HepG2 (cell line): Measurements from ENCODE around the gene LRIG1. TPM values are rescaled to one million over a fixed set of nuclear protein-coding genes. Genes with fewer than 3 reads are reported as not detected.

Source experiments
- ATAC-seq: fragments of 200-7000 bp; cut with Tn5 transposase; 3 replicates; pipeline ENCODE4 v1.9.1; 2020; ENCODE audit warnings: mild to moderate bottlenecking, moderate library complexity
- BruUV-seq: library from RNA; stranded (reverse); fragments of 400-500 nt; replicated peaks from 2 replicates; lab custom pipeline; 2021; lab: Mats Ljungman, UMichigan
- CTCF ChIA-PET: fragments of 300-600 bp; formaldehyde crosslinking; extraction: SDS; loops from one replicate; lab custom pipeline; 2021; ENCODE audit warnings: low total read pairs, inconsistent platforms, low intra/inter-chr PET ratio; lab: Yijun Ruan, JAX
- POLR2A ChIA-PET: fragments of 350-600 bp; sonication (Branson Sonifier 250); formaldehyde crosslinking; loops from one replicate; lab custom pipeline; 2020; ENCODE audit warnings: antibody characterized with exemption, inconsistent platforms; lab: Yijun Ruan, JAX
- DNase-seq: peaks from one replicate; pipeline ENCODE4 v3.0.0-alpha.2; 2015; ENCODE audit warnings: low spot score
- FAIRE-seq: peaks from 3 replicates; lab custom pipeline; 2011; peaks lifted over from hg19 to GRCh38; lab: Jason Lieb, UNC
- H2AFZ ChIP-seq: one replicate; pipeline ENCODE4 v1.6.1; 2011; ENCODE audit warnings: low read length, inconsistent platforms
- H3K27ac ChIP-seq: fragments of 300-600 bp; 3 replicates; pipeline ENCODE4 v1.8.0; 2011; ENCODE audit warnings: mixed run types, mild to moderate bottlenecking, mixed read lengths, low read length, inconsistent platforms; ENCODE audit not compliant: insufficient read depth; ENCODE audit errors: extremely low read length
- H3K27me3 ChIP-seq, 2 experiments: fragments of 200-600 bp in 1 of 2; 2 replicates in 1 of 2; 3 replicates in 1 of 2; pipeline versions ENCODE4 v1.6.0 to v1.8.0; 2011; ENCODE audit warnings: low read length in 2 of 2, mild to moderate bottlenecking in 2 of 2, moderate library complexity in 2 of 2, inconsistent platforms in 1 of 2; ENCODE audit not compliant: insufficient read depth in 2 of 2, control insufficient read depth in 1 of 2
- H3K36me3 ChIP-seq, 2 experiments: fragments of 200-600 bp in 1 of 2; replicated peaks in 1 of 2; 2 replicates in 1 of 2; 3 replicates in 1 of 2; pipeline versions ENCODE4 v1.5.1 to v1.8.0; 2011; ENCODE audit warnings: low read length in 2 of 2, inconsistent platforms in 1 of 2; ENCODE audit not compliant: insufficient read depth in 2 of 2, control insufficient read depth in 1 of 2
- H3K4me1 ChIP-seq: 2 replicates; pipeline ENCODE4 v1.5.1; 2012; ENCODE audit warnings: low read length, inconsistent platforms; ENCODE audit not compliant: insufficient read depth
- H3K4me2 ChIP-seq: 2 replicates; pipeline ENCODE4 v1.6.0; 2011; ENCODE audit warnings: low read depth, low read length, inconsistent platforms
- H3K4me3 ChIP-seq, 3 experiments: fragments of 200-600 bp in 1 of 3; sonication (generic), shearing (Covaris generic) in 1 of 3; replicated peaks in 1 of 3; 2 replicates each; pipeline ENCODE4 v1.5.1; 2011 to 2016; ENCODE audit warnings: low read length in 3 of 3, inconsistent platforms in 2 of 3, low read depth in 2 of 3, mild to moderate bottlenecking in 2 of 3, control low read depth in 1 of 3, mixed read lengths in 1 of 3; ENCODE audit not compliant: insufficient read depth in 1 of 3
- H3K79me2 ChIP-seq: one replicate; pipeline ENCODE4 v1.6.1; 2011; ENCODE audit warnings: low read length, inconsistent platforms; ENCODE audit not compliant: insufficient read depth
- H3K9ac ChIP-seq: 2 replicates; pipeline ENCODE4 v1.6.0; 2011; ENCODE audit warnings: mild to moderate bottlenecking, low read depth, low read length, inconsistent platforms; ENCODE audit not compliant: insufficient read depth
- H3K9me3 ChIP-seq: 2 replicates; pipeline ENCODE4 v1.5.1; 2012; ENCODE audit warnings: mild to moderate bottlenecking, low read length
- H4K20me1 ChIP-seq: 2 replicates; pipeline ENCODE4 v1.6.0; 2011; ENCODE audit warnings: inconsistent platforms, mild to moderate bottlenecking, low read length, moderate library complexity; ENCODE audit not compliant: insufficient read depth
- ATF7-NPFF ChIP-seq: sonication (generic); formaldehyde crosslinking; IDR thresholded peaks from 2 replicates; pipeline ENCODE4 v1.8.1; 2023; ENCODE audit warnings: mild to moderate bottlenecking, low read depth, missing genetic modification reagents, moderate library complexity
- CAMTA2 ChIP-seq: sonication (generic); formaldehyde crosslinking; IDR thresholded peaks from 2 replicates; pipeline ENCODE4 v1.4.0; 2020; ENCODE audit warnings: mild to moderate bottlenecking, missing genetic modification reagents, borderline replicate concordance
- CREB3 ChIP-seq: sonication (generic); formaldehyde crosslinking; IDR thresholded peaks from 2 replicates; pipeline ENCODE4 v1.5.0; 2020; ENCODE audit warnings: missing genetic modification reagents
- GMEB2 ChIP-seq: IDR thresholded peaks from 2 replicates; pipeline ENCODE4 v1.6.1; 2016; ENCODE audit warnings: missing biosample characterization, missing genetic modification reagents, low read depth
- KLF13 ChIP-seq: sonication (generic); formaldehyde crosslinking; IDR thresholded peaks from 2 replicates; pipeline ENCODE4 v1.4.0; 2020; ENCODE audit warnings: mild to moderate bottlenecking, missing genetic modification reagents
- MAX ChIP-seq: IDR thresholded peaks from 2 replicates; pipeline ENCODE4 v1.6.1; 2012; ENCODE audit warnings: inconsistent platforms
- MIER3 ChIP-seq: IDR thresholded peaks from 2 replicates; pipeline ENCODE4 v1.6.1; 2016; ENCODE audit warnings: missing compliant biosample characterization, borderline replicate concordance
- PTBP1 ChIP-seq: fragments of 200-400 bp; formaldehyde crosslinking; IDR thresholded peaks from 2 replicates; pipeline ENCODE4 v1.6.1; 2018; ENCODE audit warnings: low read length, low read depth; ENCODE audit not compliant: poor library complexity, severe bottlenecking
- ZNF264 ChIP-seq: sonication (generic); formaldehyde crosslinking; IDR thresholded peaks from 2 replicates; pipeline ENCODE4 v1.4.0; 2020; ENCODE audit warnings: missing genetic modification reagents
- ZNF34 ChIP-seq: sonication (generic); formaldehyde crosslinking; IDR thresholded peaks from 2 replicates; pipeline ENCODE4 v1.4.0; 2020; ENCODE audit warnings: mild to moderate bottlenecking, missing genetic modification reagents, borderline replicate concordance
- ZNF713 ChIP-seq: sonication (generic); formaldehyde crosslinking; IDR thresholded peaks from 2 replicates; pipeline ENCODE4 v1.4.0; 2020; ENCODE audit warnings: mild to moderate bottlenecking, missing genetic modification reagents
- WGBS: methylation state at CpG from one replicate; pipeline ENCODE4 v1.1.6; 2017; ENCODE audit warnings: low lambda C conversion rate; 5-methylcytosine and 5-hydroxymethylcytosine counted together
- in situ Hi-C: cut with HindIII; loops from 2 replicates; pipeline ENCODE4 v1.10.0; 2017; ENCODE audit warnings: low pct_unique_long_range_greater_than_20kb; ENCODE audit not compliant: extremely low pct_ligation_motif_present
- intact Hi-C: fragments of 100-400 bp; cut with micrococcal nuclease; formaldehyde crosslinking; loops from one replicate; pipeline ENCODE4 v1.10.0; 2022; ENCODE audit not compliant: unreplicated experiment
- polyA plus RNA-seq, 8 experiments: library from polyadenylated mRNA; depleted of rRNA in 3 of 8; stranded (reverse) in 7 of 8; unstranded in 1 of 8; fragments of >200 nt; fragmentation: Illumina TruSeq in 4 of 8; extraction: Trizol in 4 of 8; gene quantifications; 2 replicates each; pipeline versions ENCODE4 v1.2.1 to v1.2.3, GENCODE V29; 2011 to 2016; ENCODE audit warnings: low read depth in 4 of 8, missing spikeins in 1 of 8, mixed read lengths in 1 of 8; ENCODE audit not compliant: insufficient read depth in 1 of 8
- total RNA-seq, 5 experiments: library from RNA; depleted of rRNA; stranded (reverse); fragments of >200 nt; fragmentation: Illumina TruSeq; extraction: Trizol; gene quantifications; 2 replicates each; pipeline ENCODE4 v1.2.3, GENCODE V29; 2016; ENCODE audit warnings: low read depth in 1 of 5

LRIG1 gene
- total and polyA plus RNA-seq, 2 of the 13 experiments (the other 11 are each of a cell fraction or from before 2014, with no cell fraction given): 17.8 to 24.8 TPM

GRCh38 chr3:66394753-66395249 is 106.0 kb downstream of the LRIG1 start:
- FAIRE-seq: no peak
- H3K9me3 ChIP-seq: no peaks in the 10 kb centered on the region
- no peak overlapping the region for H2AFZ ChIP-seq
- no peaks in the 10 kb centered on the region for H3K27me3 ChIP-seq
- 93% methylated on average over 8 of the region's 8 CpGs for WGBS
- peaks cover 25 to 67% of the 10 kb centered on the region in 2 experiments for H3K36me3 ChIP-seq
- H3K4me3 ChIP-seq: no peak overlapping the region
- no peaks in the 10 kb centered on the region for H3K4me1 ChIP-seq
- POLR2A ChIA-PET: no interaction called here
- no peak overlapping the region for H3K4me2 ChIP-seq
- no TSS peak for BruUV-seq
- no peak for ATAC-seq
- H3K9ac ChIP-seq: no peak overlapping the region
- no peaks in the 10 kb centered on the region for H3K79me2 ChIP-seq
- no peak overlapping the region for H3K27ac ChIP-seq
- in situ Hi-C loops (no loop called here), intact Hi-C loops (no loop called here)
- TF ChIP-seq PTBP1 (no peak), ZNF264 (no peak)
- CTCF ChIA-PET: no interaction called here
- no peak for DNase-seq
- no peaks in the 10 kb centered on the region for H4K20me1 ChIP-seq

- POLR2A ChIA-PET: no interaction called here
- Histone ChIP-seq H3K27me3 (no peaks in the 10 kb centered on the region), H3K9me3 (no peaks in the 10 kb centered on the region), H3K27ac (no peak overlapping the region), H3K4me3 (no peak overlapping the region), H3K79me2 (no peaks in the 10 kb centered on the region), H3K4me1 (no peaks in the 10 kb centered on the region), H2AFZ (no peak overlapping the region), H3K4me2 (no peak overlapping the region), H3K36me3 (peaks cover 25 to 67% of the 10 kb centered on the region in 2 experiments), H3K9ac (no peak overlapping the region), H4K20me1 (no peaks in the 10 kb centered on the region)
- WGBS: 93% methylated on average over 9 of the region's 12 CpGs
- ATAC-seq (no peak), DNase-seq (no peak), FAIRE-seq (no peak)
- no TSS peak for BruUV-seq
- intact Hi-C loops: no loop called here
- TF ChIP-seq CAMTA2 (CRISPR knock-in tag) (no peak), KLF13 (CRISPR knock-in tag) (no peak), ATF7-NPFF (no peak), MAX (no peak), GMEB2 (CRISPR knock-in tag) (no peak), ZNF713 (CRISPR knock-in tag) (no peak), ZNF34 (CRISPR knock-in tag) (no peak), MIER3 (CRISPR knock-in tag) (no peak), CREB3 (CRISPR knock-in tag) (no peak)
- CTCF ChIA-PET: no interaction called here
- in situ Hi-C loops: no loop called here
Observed at GRCh38 chr3:66394019-66394752, 106.6 kb downstream of the LRIG1 start.
